HL-60 (cell line): Measurements from ENCODE around the gene AIPL1.

Experiments used
- CTCF ChIP-seq: IDR thresholded peaks from one replicate; pipeline ENCODE4 v1.5.1; 2011; ENCODE audit warnings: low read length, control low read depth, inconsistent platforms; ENCODE audit not compliant: insufficient read depth
- GABPA ChIP-seq: IDR thresholded peaks from 2 replicates; pipeline ENCODE4 v1.6.1; 2012; ENCODE audit warnings: low read depth
- POLR2AphosphoS5 ChIP-seq: IDR thresholded peaks from 2 replicates; pipeline ENCODE4 v1.6.1; 2012; ENCODE audit warnings: low read depth
- SPI1 ChIP-seq: IDR thresholded peaks from 2 replicates; pipeline ENCODE4 v1.6.1; 2012; ENCODE audit warnings: low read depth, mild to moderate bottlenecking, borderline replicate concordance
- TF ChIP-seq, protein P1 (sequence below): IDR thresholded peaks from 2 replicates; pipeline ENCODE4 v1.6.1; 2012; ENCODE audit warnings: low read depth; ENCODE audit not compliant: insufficient replicate concordance

DNA sequence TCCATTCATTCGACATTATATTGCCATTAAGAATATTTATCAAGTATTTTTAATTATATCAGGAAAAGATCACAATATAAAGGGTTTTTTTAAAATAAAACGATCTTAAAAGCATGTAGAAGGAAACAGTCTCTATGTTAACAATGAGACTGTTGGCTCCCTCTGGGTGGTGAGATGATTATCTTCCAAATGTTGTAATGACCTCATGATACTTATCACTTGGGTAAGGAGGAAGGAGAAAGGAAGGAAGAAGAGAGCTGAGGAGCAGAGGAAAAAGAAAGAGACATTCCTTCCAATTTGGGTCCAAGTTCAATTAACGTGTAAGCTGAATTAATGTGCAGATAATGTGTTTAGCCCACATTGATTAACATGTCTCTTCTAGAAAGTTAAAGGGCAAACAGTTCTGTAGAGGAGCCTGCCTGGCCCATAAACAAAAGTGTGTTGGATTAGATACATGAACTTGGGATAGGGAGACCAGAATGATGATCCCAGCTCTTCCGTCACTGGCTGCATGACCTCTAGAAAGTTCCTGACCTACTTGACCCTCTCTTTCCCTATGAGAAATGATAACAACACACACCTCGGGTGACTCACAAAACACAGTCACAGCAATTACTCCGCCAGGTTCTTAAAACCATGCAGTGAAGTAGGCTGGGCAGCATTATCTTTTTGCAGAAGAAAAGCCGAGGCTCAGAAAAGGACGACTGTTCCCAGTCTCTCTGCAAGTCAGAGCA lies 41.3 kb upstream of the AIPL1 start:
- TF ChIP-seq GABPA: no peak
- no peak for TF ChIP-seq CTCF
- TF ChIP-seq POLR2AphosphoS5: no peak
- TF ChIP-seq, protein P1, sequence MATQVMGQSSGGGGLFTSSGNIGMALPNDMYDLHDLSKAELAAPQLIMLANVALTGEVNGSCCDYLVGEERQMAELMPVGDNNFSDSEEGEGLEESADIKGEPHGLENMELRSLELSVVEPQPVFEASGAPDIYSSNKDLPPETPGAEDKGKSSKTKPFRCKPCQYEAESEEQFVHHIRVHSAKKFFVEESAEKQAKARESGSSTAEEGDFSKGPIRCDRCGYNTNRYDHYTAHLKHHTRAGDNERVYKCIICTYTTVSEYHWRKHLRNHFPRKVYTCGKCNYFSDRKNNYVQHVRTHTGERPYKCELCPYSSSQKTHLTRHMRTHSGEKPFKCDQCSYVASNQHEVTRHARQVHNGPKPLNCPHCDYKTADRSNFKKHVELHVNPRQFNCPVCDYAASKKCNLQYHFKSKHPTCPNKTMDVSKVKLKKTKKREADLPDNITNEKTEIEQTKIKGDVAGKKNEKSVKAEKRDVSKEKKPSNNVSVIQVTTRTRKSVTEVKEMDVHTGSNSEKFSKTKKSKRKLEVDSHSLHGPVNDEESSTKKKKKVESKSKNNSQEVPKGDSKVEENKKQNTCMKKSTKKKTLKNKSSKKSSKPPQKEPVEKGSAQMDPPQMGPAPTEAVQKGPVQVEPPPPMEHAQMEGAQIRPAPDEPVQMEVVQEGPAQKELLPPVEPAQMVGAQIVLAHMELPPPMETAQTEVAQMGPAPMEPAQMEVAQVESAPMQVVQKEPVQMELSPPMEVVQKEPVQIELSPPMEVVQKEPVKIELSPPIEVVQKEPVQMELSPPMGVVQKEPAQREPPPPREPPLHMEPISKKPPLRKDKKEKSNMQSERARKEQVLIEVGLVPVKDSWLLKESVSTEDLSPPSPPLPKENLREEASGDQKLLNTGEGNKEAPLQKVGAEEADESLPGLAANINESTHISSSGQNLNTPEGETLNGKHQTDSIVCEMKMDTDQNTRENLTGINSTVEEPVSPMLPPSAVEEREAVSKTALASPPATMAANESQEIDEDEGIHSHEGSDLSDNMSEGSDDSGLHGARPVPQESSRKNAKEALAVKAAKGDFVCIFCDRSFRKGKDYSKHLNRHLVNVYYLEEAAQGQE: no peak
- TF ChIP-seq SPI1: no peak
